ENCODE results near the gene GUCA1C.

The GUCA1C gene

GRCh38 chr3:108953700-108954099 lies at the start of gene GUCA1C:
Gene GUCA1C, minus strand, starts transcription at chr3:108953879. Its CDS starts 117 bp downstream, at chr3:108953762.
- DNase-seq (ENCODE audit: low spot score), result no peak

- no peak for DNase-seq (ENCODE audit: low spot score)
Measured at GRCh38 chr3:108998436-108998835, 44.8 kb upstream of the GUCA1C start.

- DNase-seq (ENCODE audit: low spot score), result no peak
Measured at GRCh38 chr3:108985844-108986243, 32.2 kb upstream of the GUCA1C start.

GRCh38 chr3:108983051-108983450 lies 29.4 kb upstream of the GUCA1C start:
- no peak for DNase-seq (ENCODE audit: low spot score)

- no peak for DNase-seq (ENCODE audit: low spot score)
Measured at GRCh38 chr3:108976058-108976457, 22.4 kb upstream of the GUCA1C start.

- DNase-seq (ENCODE audit: low spot score), result no peak
Measured at GRCh38 chr3:108973019-108973418, 19.3 kb upstream of the GUCA1C start.

- DNase-seq (ENCODE audit: low spot score), result no peak
Measured at GRCh38 chr3:108972482-108972881, 18.8 kb upstream of the GUCA1C start.

GRCh38 chr3:108970561-108970960 lies 16.9 kb upstream of the GUCA1C start:
- no peak for DNase-seq (ENCODE audit: low spot score)

- no peak for DNase-seq (ENCODE audit: low spot score)
Measured at GRCh38 chr3:108966773-108967172, 13.1 kb upstream of the GUCA1C start.

GRCh38 chr3:108959017-108959416 lies 5.3 kb upstream of the GUCA1C start:
- no peak for DNase-seq (ENCODE audit: low spot score)

GRCh38 chr3:108953210-108953609 lies 469 bp downstream of the GUCA1C start:
- no peak for DNase-seq (ENCODE audit: low spot score)

- no peak for DNase-seq (ENCODE audit: low spot score)
Measured at GRCh38 chr3:108951820-108952501, 1.7 kb downstream of the GUCA1C start.

GRCh38 chr3:108947855-108948254 lies 5.8 kb downstream of the GUCA1C start:
- DNase-seq (ENCODE audit: low spot score), result no peak

GRCh38 chr3:108946292-108947285 lies 7.1 kb downstream of the GUCA1C start:
- DNase-seq (ENCODE audit: low spot score), result no peak

GRCh38 chr3:108940568-108941263 lies 13.0 kb downstream of the GUCA1C start:
- no peak for DNase-seq (ENCODE audit: low spot score)

- no peak for DNase-seq (ENCODE audit: low spot score)
Measured at GRCh38 chr3:108940166-108940565, 13.5 kb downstream of the GUCA1C start.

GRCh38 chr3:108936924-108937689 lies 16.6 kb downstream of the GUCA1C start:
- DNase-seq (ENCODE audit: low spot score), result no peak

- DNase-seq (ENCODE audit: low spot score), result no peak
Measured at GRCh38 chr3:108931035-108931434, 22.6 kb downstream of the GUCA1C start.

- DNase-seq (ENCODE audit: low spot score), result no peak
Measured at GRCh38 chr3:108918866-108919265, 34.8 kb downstream of the GUCA1C start.

GRCh38 chr3:108914774-108915641 lies 38.7 kb downstream of the GUCA1C start:
- DNase-seq (ENCODE audit: low spot score), result peak; percentile 53

GRCh38 chr3:108909799-108910198 lies 43.9 kb downstream of the GUCA1C start:
- no peak for DNase-seq (ENCODE audit: low spot score)
